Measurements from ENCODE around the gene CTXND2.
"Not testable (repeated sequence)": the region's sequence is repeated elsewhere in the genome, so short reads cannot be mapped to it uniquely, and the experiment has no call there.

Gene CTXND2

GRCh38 chr1:150893336-150893913 is 6.5 kb downstream of the CTXND2 start:
- no peak for DNase-seq (ENCODE audit: low read depth)

DNA sequence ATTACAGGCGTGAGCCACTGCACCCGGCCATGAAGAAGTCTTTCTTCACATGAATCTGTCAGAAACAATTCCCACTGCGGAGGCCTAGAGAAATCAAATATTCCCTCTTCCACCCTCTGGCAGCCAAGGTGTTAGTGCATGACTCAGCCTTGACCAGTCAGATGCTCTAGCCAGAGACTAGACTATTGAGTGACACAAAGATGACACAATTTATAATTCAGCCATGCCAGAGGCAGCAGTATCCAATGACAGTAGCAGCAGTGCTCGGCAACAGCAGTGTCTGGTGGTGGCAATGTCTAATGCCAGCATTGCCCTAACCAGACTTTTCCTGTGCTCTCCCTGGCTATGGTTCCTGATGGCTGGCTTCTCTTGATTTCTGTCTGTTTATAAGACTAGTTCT is 8.7 kb downstream of the CTXND2 start:
- no peak for DNase-seq (ENCODE audit: low read depth)

- DNase-seq (ENCODE audit: low read depth), result not testable (repeated sequence)
Measured at GRCh38 chr1:150899795-150900194, 12.9 kb downstream of the CTXND2 start.

GRCh38 chr1:150902346-150902745 is 15.4 kb downstream of the CTXND2 start:
- no peak for DNase-seq (ENCODE audit: low read depth)

- no peak for DNase-seq (ENCODE audit: low read depth)
Measured at GRCh38 chr1:150902751-150903150, 15.8 kb downstream of the CTXND2 start.

DNA sequence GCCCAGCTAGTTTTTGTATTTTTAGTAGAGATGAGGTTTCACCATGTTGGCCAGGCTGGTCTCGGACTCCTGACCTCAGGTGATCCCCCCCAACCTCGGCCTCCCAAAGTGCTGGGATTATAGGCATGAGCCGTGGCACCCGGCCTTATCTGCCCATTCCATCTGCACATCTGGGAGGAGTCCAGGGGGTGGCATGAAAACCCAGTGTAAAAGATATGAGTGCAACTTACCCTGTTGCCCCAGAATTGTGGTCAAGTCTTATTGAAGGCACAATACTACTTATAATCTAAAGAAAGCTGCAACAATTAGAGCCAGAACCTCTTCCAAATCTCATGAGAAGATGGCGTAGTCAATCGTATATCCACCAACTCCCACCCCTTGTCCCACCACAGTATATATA is 18.4 kb downstream of the CTXND2 start:
- no peak for DNase-seq (ENCODE audit: low read depth)

- no peak for DNase-seq (ENCODE audit: low read depth)
Measured at GRCh38 chr1:150906329-150906728, 19.4 kb downstream of the CTXND2 start.

DNA sequence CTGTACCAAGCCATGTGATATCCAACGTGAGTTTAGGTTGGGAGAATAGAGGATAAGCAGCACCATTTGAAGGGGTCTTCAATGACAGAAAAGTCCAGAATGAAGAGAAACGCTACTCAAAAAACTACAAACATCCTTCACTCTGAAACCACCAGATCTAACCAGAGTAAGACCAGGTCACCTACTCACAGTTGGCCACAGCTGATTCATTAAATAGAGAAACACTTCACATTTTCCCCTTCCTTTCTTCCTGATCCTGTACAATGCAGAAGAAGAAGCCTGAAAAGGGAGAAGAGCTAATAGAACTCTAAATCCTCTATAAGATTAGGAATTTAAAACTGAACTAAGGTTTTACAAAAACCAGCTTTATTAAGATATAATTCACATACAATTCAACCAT is 19.9 kb downstream of the CTXND2 start:
- no peak for DNase-seq (ENCODE audit: low read depth)

- no peak for DNase-seq (ENCODE audit: low read depth)
Measured at GRCh38 chr1:150909585-150910180, 22.7 kb downstream of the CTXND2 start.

GRCh38 chr1:150912623-150913022 is 25.7 kb downstream of the CTXND2 start:
- no peak for DNase-seq (ENCODE audit: low read depth)

DNA sequence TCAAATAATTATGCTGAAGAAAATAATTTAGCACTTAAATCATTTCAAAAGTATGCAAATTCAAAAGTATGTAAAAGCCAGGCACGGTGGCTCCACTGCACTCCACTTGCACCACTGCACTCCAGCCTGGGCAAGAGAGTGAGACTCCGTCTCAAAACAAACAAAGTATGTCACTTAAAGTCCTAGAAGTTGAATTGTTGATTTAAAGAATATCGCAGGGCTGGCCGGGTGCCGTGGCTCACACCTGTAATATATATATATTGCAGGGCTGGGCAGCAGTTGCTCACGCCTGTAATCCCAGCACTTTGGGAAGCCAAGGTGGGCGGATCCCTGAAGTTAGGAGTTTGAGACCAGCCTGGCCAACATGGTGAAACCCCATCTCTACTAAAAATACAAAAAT is 30.5 kb downstream of the CTXND2 start:
- DNase-seq (ENCODE audit: low read depth), result no peak

- DNase-seq (ENCODE audit: low read depth), result peak; percentile 71
Measured at GRCh38 chr1:150922519-150922975, 35.6 kb downstream of the CTXND2 start.

DNA sequence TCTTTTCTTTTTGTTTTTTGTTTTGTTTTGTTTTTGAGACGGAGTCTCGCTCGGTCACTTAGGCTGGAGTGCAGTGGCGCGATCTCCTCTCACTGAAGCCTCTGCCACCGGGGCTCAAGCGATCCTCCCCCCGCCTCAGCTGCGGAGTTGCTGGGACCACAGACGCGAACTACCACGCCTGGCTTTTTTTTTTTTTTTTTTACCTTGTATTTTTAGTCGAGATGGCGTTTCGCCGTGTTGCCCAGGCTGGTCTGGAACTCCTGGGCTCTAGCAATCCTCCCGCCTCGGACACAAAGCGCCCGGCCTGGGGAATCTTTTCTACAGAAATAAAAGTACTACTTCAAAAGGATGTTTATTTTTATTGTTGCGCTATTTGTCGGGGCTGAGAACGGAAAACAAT is 38.1 kb downstream of the CTXND2 start:
- no peak for DNase-seq (ENCODE audit: low read depth)

GRCh38 chr1:150926097-150926741 is 39.3 kb downstream of the CTXND2 start, which contains the start of gene SETDB1:
SETDB1 (plus strand) TSS chr1:150926363; CDS start chr1:150927715, 1,352 bp downstream.
- peak; percentile 81 for DNase-seq (ENCODE audit: low read depth)

- DNase-seq (ENCODE audit: low read depth), result no peak
Measured at GRCh38 chr1:150927624-150928023, 40.7 kb downstream of the CTXND2 start.

DNA sequence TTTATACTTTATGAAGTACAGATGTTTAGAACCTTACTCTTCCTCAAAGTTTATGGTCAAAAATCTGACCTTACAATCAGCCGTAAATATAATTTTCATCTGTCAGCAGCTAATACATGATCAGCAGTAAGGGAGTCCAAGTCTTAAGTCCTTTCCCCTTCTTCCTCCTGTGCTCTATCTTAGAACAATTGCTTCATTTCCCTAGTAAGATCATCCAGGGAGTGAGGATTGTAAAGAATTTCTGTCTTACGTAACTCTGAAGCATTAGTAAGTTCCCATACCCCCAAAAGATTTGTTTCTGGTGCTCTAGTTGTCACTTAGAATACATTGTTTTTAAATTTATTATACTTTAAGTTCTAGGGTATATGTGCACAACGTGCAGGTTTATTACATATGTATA is 41.4 kb downstream of the CTXND2 start:
- DNase-seq (ENCODE audit: low read depth), result no peak

DNA sequence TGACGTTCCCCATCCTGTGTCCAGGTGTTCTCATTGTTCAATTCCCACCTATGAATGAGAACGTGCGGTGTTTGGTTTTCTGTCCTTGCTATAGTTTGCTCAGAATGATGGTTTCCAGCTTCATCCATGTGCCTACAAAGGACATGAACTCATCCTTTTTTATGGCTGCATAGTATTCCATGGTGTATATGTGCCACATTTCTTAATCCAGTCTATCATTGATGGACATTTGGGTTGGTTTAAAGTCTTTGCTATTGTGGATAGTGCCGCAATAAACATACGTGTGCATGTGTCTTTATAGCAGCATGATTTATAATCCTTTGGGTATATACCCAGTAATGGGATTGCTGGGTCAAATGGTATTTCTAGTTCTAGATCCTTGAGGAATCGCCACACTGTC is 41.8 kb downstream of the CTXND2 start:
- DNase-seq (ENCODE audit: low read depth), result not testable (repeated sequence)

- DNase-seq (ENCODE audit: low read depth), result no peak
Measured at GRCh38 chr1:150931773-150932172, 44.8 kb downstream of the CTXND2 start.

- DNase-seq (ENCODE audit: low read depth), result no peak
Measured at GRCh38 chr1:150944856-150945255, 57.9 kb downstream of the CTXND2 start.

GRCh38 chr1:150954708-150955107 is 67.8 kb downstream of the CTXND2 start:
- DNase-seq (ENCODE audit: low read depth), result no peak

GRCh38 chr1:150955280-150955679 is 68.3 kb downstream of the CTXND2 start:
- DNase-seq (ENCODE audit: low read depth), result no peak

- DNase-seq (ENCODE audit: low read depth), result no peak
Measured at GRCh38 chr1:150957666-150958065, 70.7 kb downstream of the CTXND2 start.

DNA sequence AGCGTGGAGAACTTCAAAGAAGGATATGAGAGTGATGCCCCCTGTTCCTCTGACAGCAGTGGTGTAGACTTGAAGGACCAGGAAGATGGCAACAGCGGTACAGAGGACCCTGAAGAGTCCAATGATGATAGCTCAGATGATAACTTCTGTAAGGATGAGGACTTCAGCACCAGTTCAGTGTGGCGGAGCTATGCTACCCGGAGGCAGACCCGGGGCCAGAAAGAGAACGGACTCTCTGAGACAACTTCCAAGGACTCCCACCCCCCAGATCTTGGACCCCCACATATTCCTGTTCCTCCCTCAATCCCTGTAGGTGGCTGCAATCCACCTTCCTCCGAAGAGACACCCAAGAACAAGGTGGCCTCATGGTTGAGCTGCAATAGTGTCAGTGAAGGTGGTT is 73.7 kb downstream of the CTXND2 start:
- DNase-seq (ENCODE audit: low read depth), result no peak

- no peak for DNase-seq (ENCODE audit: low read depth)
Measured at GRCh38 chr1:150961756-150962155, 74.8 kb downstream of the CTXND2 start.
